GM21526 (cell line): ENCODE data around the gene ALG3.

Source experiments
- ATAC-seq: cut with Tn5 transposase; IDR thresholded peaks from one replicate; pipeline ENCODE4 v1.9.1; 2021; ENCODE audit warnings: moderate library complexity; ENCODE audit not compliant: unreplicated experiment, low FRiP score

Gene ALG3

DNA sequence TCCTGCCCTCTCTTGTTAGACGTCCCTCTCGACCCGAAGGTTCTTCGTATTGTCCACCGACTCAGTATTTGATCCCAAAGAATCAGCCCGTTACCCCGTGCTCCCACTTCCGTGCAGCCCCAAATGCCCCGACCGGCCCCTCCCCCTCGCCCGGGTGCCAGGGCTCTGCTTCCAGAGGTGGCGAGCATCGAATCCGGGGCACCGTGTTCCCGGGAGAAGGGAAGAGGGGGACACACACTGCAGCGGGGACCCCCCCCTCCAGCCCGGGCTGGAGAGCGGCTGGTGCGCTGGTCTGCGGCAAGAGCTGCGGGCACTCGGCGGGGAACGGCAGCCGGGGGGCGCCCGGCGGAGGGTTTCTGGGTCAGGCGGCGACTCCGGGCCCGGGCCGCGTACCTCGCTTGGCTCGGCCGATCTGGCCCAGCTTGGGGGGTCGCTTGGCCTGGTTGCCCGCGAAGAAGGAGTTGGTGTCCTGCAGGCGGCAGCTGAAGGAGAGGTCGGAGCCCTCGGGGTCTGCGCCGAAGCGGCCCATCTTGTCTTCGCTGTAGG, 12.0 kb upstream of the ALG3 start:
- ATAC-seq = no peak

DNA sequence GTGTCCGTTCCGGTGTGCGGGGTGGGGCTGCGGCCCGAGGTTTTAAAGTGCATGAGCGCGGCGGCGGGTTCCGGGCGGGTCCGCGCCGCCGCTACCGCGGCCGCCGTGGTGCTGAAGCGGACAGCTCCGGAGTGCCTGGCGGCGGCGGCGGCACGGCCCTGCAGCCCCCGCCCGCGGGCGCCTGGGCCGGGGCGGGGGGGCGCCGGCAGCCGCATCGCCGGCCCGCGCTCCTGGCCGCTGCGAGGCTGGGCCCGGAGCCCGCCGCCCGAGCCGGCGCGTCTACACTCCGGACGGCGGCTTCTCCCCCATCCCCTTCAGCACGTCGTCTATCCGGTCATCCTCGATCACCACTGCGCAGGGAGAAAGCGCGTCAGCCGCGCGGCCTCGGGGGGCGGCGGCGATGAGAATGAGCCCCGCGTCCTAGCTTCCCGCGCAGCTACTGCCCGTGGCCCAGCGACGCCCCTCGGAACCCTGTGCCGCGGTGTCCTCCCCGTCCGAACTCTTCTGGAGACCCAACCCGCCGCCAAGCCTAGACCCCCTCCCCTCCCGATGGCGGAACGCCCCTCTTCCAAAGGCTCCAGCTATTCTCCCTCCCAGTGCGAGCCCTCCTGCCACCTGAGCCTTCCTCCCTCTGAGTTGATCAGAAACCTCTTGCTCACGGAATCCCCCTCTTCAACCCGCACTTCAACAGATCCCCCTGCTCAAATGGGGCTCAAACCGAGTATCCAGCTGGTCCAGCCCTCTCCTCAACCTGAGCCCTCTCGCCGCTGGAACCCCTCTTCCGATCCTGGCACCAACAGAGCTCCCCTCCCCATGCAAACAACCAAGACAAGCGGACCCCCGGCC, 11.3 kb upstream of the ALG3 start:
- no peak for ATAC-seq

DNA sequence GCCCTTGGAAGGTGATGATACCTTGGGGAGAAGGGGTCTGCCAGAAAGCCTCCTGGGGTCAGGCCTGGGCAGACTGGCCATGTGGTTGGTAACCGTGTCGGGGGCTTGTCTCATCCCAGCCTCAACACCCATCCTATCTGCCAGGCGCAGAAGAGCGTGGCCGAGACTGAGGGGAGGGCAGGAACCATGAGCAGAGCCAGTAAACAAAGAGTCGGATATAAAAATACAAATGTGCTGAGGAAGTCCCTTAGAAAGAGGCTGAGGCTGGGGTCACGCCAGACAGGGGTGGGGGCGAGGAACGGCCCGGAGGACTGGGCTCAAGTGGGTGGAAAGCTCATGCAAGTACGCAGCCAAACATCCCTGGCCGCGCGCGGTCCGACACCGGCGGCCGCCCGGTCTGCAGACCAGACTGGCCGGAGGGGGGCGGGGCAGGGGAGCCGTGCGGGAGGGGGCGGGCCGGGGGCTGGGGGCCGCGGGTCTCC, 10.7 kb upstream of the ALG3 start:
- ATAC-seq = no peak

DNA sequence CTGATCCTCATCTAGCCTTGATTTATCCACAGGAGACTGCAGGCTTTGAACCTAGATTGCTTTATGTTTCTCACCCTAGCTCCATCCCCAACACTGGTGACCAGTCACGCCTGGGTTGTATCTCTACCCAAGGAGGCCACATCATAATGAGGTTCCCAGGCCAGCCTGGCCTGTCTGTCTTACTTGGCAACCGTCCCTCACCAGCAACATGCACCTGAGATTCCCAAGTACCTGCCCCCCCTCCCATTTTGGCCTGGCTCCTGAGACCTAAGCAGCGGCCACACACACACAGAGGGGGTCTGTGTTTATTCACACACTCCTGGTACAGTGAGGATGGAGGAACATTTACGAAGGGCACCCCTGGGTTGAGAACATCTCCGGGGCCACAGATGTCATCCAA, 10.2 kb upstream of the ALG3 start:
- ATAC-seq = no peak

DNA sequence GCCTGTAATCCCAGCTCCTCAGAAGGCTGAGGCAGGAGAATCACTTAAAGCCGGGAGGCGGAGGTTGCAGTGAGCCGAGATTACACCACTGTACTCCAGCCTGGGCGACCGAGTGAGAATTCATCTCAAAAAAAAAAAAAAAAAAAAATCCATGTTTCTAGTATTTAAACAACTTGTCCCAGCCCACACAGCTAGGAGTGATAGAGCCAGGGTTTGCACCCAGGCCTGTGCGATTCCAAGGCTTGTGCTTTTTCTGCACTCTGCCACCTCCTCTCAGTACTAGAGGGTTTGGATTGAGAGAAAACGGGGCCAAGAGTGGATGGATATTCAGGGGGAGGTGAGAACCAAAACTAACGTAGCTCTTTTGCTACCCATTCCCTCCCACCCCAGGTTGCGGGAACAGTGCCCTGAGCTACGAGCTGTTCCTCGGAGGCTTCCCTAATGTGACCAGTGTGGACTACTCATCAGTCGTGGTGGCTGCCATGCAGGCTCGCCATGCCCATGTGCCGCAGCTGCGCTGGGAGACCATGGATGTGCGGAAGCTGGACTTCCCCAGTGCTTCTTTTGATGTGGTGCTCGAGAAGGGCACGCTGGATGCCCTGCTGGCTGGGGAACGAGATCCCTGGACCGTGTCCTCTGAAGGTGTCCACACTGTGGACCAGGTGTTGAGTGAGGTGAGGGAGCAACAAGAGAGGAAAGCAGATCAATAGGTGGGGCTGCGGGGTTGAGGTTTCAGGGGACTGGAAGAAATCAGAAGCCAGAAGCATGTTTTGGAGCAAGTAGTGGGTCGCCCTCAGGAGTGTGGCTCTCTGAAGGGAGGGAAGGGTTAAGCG, 8.5 kb upstream of the ALG3 start:
- ATAC-seq = no peak

DNA sequence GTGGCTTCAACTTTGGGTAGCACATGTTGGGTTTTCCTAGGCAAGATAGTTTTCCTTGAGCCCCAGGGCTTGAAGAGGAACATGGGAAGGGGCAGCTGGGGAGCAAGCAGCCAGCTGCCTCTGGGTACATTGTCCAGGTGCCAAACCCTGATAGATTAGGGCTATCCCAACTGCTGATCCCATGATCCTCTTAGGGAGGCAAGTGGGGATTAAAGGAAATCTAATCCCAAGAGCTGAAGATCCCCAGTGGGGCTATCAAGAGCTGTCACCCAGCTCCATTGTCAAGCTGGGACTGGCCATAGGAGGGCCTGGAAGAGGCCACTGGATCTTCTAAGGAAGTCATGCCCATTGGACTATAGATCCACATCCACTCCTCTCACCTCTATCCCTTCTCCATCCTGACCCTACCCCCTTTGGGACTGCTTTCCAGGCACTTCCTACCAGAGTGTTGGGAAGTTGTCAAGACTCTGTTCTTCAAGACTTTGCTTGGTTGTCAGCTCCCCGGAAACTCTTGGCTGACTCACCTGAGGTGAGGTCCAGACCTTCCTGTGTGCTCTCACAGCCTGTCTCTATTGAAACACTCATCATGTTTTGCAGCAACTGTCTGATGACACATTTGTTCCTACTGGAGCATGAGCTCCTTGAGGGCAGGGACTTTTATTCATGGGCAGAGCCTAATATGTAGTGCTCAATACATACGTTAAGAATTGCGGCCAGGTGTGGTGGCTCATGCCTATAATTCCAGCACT, 6.7 kb upstream of the ALG3 start:
- no peak for ATAC-seq

DNA sequence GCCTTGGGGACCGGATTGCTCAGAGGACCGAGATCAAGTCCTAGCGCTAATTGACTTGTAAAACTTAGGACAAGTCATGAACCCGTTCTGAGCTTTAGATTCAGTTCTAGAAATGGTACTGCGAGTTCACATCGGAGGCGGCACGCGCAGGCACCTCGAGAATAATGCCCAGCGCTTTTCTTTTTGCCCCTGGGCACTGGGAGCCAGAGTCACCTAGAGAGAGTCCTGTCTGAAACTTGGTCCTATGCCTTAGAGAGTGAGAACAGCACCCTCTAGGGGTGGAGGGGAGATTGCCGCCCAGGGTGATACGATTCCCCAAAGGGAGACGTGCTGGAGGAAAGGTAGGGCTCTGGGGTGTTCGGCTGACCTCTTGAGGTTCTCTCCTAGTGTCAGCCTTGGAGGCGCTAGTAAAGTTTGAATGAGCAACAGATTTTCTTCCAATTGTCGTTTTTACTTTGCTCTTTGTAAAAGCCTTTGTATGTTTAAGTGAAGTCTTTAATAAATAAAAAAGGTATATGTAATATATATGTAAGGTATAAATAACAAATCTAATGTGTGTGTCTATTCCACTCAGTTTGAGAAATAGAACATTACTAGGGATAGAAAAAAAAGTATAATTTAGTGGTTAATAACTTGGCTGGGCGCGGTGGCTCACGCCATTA, 1.5 kb upstream of the ALG3 start:
- ATAC-seq = peak; percentile 66

DNA sequence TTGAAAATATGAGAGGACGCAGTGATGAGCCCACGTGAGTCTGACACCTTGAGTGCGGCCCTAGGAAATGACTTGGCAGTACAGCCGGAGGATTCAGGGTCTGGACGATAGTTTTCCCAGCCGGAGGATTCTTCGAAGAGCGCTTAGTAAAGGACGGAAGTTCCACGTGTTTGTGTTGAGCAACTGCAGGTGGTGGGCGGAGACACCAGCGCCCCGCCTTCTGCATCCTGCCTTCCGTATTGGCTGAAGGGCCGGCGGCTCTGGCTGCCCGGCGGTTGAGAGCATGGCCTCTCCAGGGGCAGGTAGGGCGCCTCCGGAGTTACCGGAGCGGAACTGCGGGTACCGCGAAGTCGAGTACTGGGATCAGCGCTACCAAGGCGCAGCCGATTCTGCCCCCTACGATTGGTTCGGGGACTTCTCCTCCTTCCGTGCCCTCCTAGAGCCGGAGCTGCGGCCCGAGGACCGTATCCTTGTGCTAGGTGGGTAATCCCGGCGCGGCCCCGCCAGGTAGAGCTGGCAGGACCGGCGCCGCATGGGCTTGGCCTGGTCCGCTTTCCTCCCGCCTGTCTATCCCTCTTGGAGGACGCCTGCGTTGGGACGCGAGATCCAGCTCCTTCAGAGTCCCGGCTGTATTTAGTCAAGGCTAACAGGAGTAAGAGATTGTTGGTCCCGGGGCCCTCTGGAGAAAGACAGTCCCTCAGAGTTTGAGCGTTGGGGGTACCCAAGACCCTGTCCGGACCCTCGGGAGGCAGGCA, 827 bp upstream of the ALG3 start, which contains the start of gene EEF1AKMT4:
EEF1AKMT4 (plus strand) TSS at position 261 of the 755 bp plus-strand sequence; CDS start at position 284, 23 bp downstream.
- ATAC-seq = peak; percentile 82

DNA sequence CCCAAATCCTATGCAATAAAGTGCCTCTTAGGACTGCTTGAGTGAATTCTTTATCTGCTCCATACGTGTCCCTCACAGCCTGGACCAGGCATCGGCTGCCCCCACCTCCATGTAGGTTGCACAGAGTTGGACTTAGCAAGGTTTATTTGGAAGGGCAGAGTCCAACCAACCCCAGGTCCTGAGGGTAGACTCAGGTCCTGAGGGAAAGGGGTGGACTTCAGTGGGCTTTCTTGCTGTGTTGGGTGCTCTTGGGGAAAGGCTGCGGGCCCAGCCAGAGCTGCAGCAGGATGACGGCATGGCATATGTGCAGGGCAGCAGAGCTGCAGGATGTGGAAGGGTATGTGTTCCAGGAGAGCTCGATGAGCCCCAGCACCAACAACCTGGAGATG, 6.5 kb downstream of the ALG3 start:
- no peak for ATAC-seq

DNA sequence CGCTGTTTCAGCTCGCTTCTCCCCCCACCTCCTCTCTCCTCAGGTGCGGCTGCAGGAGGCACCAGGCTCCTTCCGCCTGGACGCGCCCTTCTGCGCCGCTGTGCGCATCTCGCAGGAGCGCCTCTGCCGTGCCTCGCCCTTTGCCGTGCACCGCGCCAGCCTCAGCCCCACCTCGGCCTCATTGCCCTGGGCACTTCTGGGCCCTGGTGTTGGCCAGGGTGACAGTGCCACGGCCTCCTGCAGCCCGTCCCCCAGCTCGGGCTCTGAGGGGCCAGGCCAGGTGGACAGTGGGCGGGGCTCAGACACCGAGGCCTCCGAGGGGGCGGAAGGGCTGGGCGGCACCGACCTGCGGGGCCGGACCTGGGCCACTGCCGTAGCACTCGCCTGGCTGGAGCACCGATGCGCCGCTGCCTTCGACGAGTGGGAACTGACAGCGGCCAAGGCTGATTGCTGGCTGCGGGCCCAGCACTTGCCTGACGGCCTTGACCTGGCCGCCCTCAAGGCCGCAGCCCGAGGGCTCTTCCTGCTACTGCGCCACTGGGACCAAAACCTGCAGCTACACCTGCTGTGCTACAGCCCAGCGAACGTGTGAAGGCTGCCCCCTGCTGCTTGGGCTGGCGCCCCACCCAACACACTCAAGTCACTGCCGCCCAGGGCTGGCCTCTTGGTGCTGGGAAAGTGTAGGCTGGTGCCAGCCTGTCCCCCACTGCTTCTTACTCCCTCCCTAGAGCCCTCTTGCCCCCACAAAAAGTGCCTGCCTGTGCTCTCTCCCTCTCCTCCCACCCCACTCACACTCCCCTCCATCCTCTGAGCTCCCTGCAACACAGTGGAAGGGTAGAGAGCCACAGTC, 7.1 kb downstream of the ALG3 start:
- no peak for ATAC-seq

DNA sequence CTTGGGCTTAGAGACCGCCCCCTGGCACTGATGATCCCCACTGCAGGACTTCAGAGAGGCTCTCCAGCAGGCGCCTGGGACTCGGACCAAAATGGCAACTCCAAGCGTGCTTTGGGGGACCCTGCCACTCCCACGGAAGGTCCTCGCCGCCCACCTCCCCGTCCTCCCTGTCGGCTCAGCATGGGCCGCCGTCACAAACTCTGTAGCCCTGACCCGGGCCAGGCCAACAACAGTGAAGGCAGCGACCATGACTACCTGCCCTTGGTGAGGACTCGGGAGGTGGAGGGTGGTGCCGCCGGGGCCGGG, 7.7 kb downstream of the ALG3 start:
- ATAC-seq = no peak

DNA sequence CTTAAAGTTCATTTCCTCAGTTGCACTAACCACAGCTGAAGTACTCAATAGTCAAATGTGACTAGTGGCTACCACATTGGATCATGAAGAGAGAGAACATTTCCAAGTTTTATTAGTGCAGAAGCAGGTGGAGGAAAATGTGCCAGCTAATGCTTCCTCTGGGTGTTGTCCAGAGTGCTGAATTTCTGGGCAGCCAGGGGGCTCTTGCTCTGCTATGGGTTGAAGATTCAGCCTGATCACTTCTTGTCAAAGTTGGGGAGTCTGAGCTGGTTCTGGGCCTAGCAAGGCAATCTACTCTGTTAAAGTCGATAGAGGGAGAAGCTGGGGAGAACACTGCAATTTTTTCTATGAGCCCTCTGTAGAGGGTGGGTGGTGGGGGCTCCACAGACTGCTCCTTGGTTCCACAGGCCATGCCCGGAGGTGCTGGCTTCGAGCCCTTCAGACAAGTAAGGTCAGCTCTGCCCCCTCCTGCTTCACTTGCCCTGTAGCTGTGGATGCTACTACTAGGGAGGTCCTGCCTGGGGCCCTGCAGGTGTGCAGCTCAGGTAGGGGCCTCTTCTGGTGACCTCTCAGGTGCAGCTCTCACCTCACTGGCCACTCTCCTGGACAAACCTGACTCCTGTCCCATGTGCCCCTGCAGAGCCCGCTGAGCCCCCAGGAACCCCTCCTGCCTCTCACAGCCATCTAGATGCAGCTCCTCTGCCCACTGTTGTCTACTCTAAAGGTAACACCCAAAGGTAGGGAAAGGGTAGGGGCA, 8.2 kb downstream of the ALG3 start:
- no peak for ATAC-seq

DNA sequence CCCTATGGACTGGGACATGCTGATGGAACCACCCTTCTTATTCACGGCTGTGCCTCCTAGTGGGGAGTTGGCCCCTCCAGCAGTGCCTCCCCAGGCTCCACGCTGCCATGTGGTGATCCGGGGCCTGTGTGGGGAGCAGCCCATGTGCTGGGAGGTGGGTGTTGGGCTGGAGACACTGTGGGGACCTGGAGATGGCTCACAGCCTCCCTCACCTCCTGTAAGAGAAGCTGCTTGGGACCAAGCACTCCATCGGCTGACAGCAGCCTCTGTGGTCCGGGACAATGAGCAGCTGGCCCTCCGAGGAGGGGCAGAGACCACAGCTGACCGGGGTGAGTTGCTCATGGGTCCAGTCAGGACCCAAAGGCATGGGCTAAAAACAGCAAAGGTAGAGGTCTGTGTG, 9.1 kb downstream of the ALG3 start:
- no peak for ATAC-seq

DNA sequence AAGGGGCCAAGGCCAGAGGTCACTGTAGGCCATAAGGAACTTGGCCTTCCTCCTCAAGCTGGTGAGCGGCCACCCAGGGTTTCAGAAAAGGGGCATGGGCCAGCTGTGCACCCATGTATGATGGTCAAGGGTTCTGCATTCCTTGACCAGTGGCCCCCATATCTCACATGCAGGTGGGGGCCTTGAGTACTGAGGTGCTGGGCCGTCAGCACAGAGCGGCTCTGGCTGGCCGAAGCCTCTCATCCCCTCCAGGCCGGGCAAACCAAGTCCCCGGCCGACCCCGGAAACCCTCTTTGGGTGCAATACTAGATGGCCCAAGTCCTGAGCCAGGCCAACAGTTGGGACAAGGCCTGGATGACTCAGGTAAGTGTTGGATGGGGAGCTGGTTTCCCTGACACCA, 9.5 kb downstream of the ALG3 start:
- ATAC-seq = no peak

DNA sequence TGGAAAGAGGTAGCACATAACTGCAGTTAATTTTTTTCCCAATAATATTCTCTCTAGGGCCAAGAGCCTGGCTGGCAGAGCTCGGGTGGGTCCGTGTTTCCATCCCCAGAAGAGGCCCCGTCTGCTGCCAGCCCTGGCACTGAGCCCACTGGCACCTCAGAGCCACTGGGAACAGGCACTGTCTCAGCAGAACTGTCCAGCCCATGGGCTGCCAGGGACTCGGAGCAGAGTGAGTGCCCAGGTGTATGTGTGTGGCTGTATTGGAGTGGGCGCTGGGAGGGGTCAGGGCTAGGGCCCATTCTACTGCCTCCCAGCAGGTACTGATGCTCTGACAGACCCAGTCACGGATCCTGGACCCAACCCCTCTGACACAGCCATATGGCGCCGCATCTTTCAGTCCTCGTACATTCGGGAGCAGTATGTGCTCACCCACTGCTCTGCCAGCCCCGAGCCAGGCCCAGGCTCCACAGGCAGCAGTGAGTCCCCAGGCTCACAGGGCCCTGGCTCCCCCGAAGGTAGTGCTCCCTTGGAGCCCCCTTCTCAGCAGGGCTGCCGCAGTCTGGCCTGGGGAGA, 10.4 kb downstream of the ALG3 start:
- no peak for ATAC-seq

DNA sequence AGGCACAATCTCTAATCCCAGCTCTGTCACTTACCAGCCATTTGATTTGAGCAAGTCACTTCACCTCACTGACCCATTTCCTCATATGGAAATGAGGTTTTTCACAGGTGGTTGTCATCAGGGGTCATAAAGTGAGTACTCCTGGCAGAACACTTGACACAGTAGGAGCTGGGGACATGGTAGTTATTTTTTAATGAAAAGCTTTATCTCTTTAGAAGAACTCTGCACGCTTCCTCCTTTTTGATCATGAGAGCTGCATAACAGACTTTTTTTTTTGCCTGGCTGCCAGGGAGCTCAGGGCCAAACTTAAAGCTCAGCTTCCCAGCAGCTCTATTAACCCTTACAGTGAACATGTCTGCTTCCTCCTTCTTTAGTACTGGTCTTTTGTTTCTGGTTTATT, 11.0 kb downstream of the ALG3 start:
- ATAC-seq = no peak

DNA sequence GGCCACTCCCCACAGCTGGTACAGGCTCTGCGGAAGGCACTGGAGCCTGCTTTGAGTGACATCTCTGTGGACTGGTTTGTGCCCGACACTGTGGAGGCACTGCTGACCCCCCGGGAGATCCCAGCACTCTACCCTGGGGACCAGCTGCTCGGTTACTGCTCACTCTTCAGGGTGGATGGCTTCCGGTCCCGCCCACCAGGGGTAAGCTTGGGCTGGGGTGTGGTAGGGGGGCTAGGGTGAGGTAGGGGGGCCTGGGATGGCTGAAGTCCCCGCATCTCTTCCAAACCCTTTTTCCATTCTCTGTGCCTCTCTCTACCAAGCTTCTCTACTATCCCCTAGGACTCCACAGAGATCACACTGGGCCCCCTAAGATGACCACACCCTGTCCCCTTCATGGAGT, 11.6 kb downstream of the ALG3 start:
- no peak for ATAC-seq

DNA sequence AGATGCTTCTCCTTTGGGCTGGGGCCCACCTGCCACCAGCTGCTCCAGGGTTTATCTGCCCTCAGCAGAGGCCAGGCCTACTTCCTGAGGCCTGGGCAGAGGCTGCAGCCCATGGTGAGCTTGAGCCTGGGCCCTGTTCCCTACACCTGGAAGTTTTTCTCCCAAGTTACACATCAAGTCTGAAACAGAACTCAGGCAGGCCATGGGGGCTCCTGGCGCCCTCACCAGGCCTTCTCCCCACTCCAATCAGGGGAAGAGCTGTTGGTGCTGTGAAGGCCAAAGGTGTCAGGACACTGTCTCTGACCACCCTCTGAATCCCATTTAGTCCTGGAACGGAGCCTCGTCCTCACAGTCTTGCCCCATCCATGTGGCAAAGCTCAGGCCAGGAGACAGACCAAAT, 12.1 kb downstream of the ALG3 start:
- no peak for ATAC-seq
